Activated CD8-positive, alpha-beta T cell treated with anti-CD3 and anti-CD28 coated beads for 36 hours (primary cell): Measurements from ENCODE around the gene RTN1. TPM values are rescaled to one million over a fixed set of nuclear protein-coding genes. Genes with fewer than 3 reads are reported as not detected.
"Not testable (repeated sequence)": the region's sequence is repeated elsewhere in the genome, so short reads cannot be mapped to it uniquely, and the experiment has no call there.

Experiments
- ATAC-seq: fragments of 200-7000 bp; cut with Tn5 transposase; one replicate; pipeline ENCODE4 v1.10.0; 2021; ENCODE audit warnings: mild to moderate bottlenecking, moderate library complexity
- CTCF ChIA-PET: fragments of 350-600 bp; sonication (Branson Sonifier 250); formaldehyde crosslinking; loops from one replicate; lab custom pipeline; 2021; ENCODE audit warnings: antibody characterized with exemption; lab: Charles Lee
- POLR2A ChIA-PET: fragments of 350-600 bp; sonication (Branson Sonifier 250); formaldehyde crosslinking; loops from one replicate; lab custom pipeline; 2021; ENCODE audit warnings: antibody characterized with exemption; lab: Charles Lee
- DNase-seq: peaks from one replicate; pipeline ENCODE4 v3.0.0-alpha.2; 2020
- H3K27ac Mint-ChIP-seq: one replicate; pipeline ENCODE4 v1.8.0; 2021; ENCODE audit warnings: mild to moderate bottlenecking, mixed read lengths
- H3K27me3 Mint-ChIP-seq: one replicate; pipeline ENCODE4 v1.8.0; 2021; ENCODE audit warnings: mixed read lengths
- H3K36me3 Mint-ChIP-seq: one replicate; pipeline ENCODE4 v1.8.0; 2021; ENCODE audit warnings: low read depth, mixed read lengths
- H3K4me1 Mint-ChIP-seq: one replicate; pipeline ENCODE4 v1.8.0; 2021; ENCODE audit warnings: low read depth, mixed read lengths
- H3K4me3 Mint-ChIP-seq: one replicate; pipeline ENCODE4 v1.8.0; 2021; ENCODE audit warnings: mild to moderate bottlenecking, moderate library complexity, mixed read lengths
- H3K9me3 Mint-ChIP-seq: one replicate; pipeline ENCODE4 v1.8.0; 2021; ENCODE audit warnings: mixed read lengths
- CTCF ChIP-seq: fragments of 200-600 bp; IDR thresholded peaks from one replicate; pipeline ENCODE4 v1.8.0; 2022; ENCODE audit warnings: antibody characterized with exemption, mild to moderate bottlenecking
- intact Hi-C: fragments of 100-400 bp; cut with micrococcal nuclease; formaldehyde crosslinking; loops from one replicate; pipeline ENCODE4 v1.10.0; 2022
- total RNA-seq, 2 experiments: library from RNA; stranded (reverse); gene quantifications; one replicate each; pipeline ENCODE4 v1.2.3, GENCODE V29; 2021

Gene RTN1
- total RNA-seq, 2 experiments from 2014 or later: not detected

GRCh38 chr14:59675394-59675793 lies 195.2 kb downstream of the RTN1 start:
- H3K36me3 Mint-ChIP-seq: no peaks in the 10 kb centered on the region
- no peak overlapping the region for H3K4me3 Mint-ChIP-seq
- DNase-seq (no peak), ATAC-seq (no peak)
- H3K27ac Mint-ChIP-seq: no peak overlapping the region
- CTCF ChIA-PET: interaction anchor here (0.9 kb wide), 1 partner anchor 98 kb away, joined by 3 read pairs; the partner anchor contains the start of gene CCDC175
- H3K4me1 Mint-ChIP-seq: no peaks in the 10 kb centered on the region
- intact Hi-C loops: no loop called here
- H3K9me3 Mint-ChIP-seq: peaks cover 3% of the 10 kb centered on the region
- TF ChIP-seq CTCF: no peak
- H3K27me3 Mint-ChIP-seq: peaks cover 8% of the 10 kb centered on the region
- POLR2A ChIA-PET: no interaction called here

- Mint-ChIP-seq H3K36me3 (no peaks in the 10 kb centered on the region), H3K4me1 (no peaks in the 10 kb centered on the region), H3K9me3 (peaks cover 13% of the 10 kb centered on the region), H3K27me3 (peaks cover 5% of the 10 kb centered on the region), H3K27ac (no peak overlapping the region), H3K4me3 (no peak overlapping the region)
- ChIA-PET CTCF (no interaction called here), POLR2A (no interaction called here)
- intact Hi-C loops: no loop called here
- DNase-seq (no peak), ATAC-seq (no peak)
- TF ChIP-seq CTCF: no peak
Observed at GRCh38 chr14:59664741-59665140, 205.8 kb downstream of the RTN1 start.

- H3K27me3 Mint-ChIP-seq: no peaks in the 10 kb centered on the region
- intact Hi-C loops: no loop called here
- H3K36me3 Mint-ChIP-seq: no peaks in the 10 kb centered on the region
- no peak for ATAC-seq
- POLR2A ChIA-PET: no interaction called here
- H3K4me3 Mint-ChIP-seq: no peak overlapping the region
- TF ChIP-seq CTCF: no peak
- H3K4me1 Mint-ChIP-seq: no peaks in the 10 kb centered on the region
- CTCF ChIA-PET: no interaction called here
- peaks cover 10% of the 10 kb centered on the region for H3K9me3 Mint-ChIP-seq
- no peak overlapping the region for H3K27ac Mint-ChIP-seq
- DNase-seq: no peak
Observed at GRCh38 chr14:59657769-59658168, 212.8 kb downstream of the RTN1 start.

- ChIA-PET POLR2A (no interaction called here), CTCF (no interaction called here)
- no peaks in the 10 kb centered on the region for H3K36me3 Mint-ChIP-seq
- no peak overlapping the region for H3K4me3 Mint-ChIP-seq
- H3K9me3 Mint-ChIP-seq: peaks cover 10% of the 10 kb centered on the region
- H3K27me3 Mint-ChIP-seq: no peaks in the 10 kb centered on the region
- no peak overlapping the region for H3K27ac Mint-ChIP-seq
- DNase-seq: no peak
- H3K4me1 Mint-ChIP-seq: no peaks in the 10 kb centered on the region
- no peak for ATAC-seq
- intact Hi-C loops: no loop called here
- TF ChIP-seq CTCF: no peak
Observed at GRCh38 chr14:59656473-59656872, 214.1 kb downstream of the RTN1 start.

GRCh38 chr14:59654131-59654530 lies 216.4 kb downstream of the RTN1 start:
- CTCF ChIA-PET, H3K27me3 Mint-ChIP-seq, intact Hi-C loops, H3K27ac Mint-ChIP-seq, ATAC-seq, H3K4me3 Mint-ChIP-seq, DNase-seq, POLR2A ChIA-PET, H3K4me1 Mint-ChIP-seq, H3K36me3 Mint-ChIP-seq: not testable (repeated sequence)
- peaks cover 13% of the 10 kb centered on the region for H3K9me3 Mint-ChIP-seq

GRCh38 chr14:59646832-59647231 lies 223.7 kb downstream of the RTN1 start:
- DNase-seq, H3K27ac Mint-ChIP-seq, ATAC-seq, intact Hi-C loops, CTCF ChIA-PET, H3K4me1 Mint-ChIP-seq, H3K36me3 Mint-ChIP-seq, POLR2A ChIA-PET, H3K4me3 Mint-ChIP-seq: not testable (repeated sequence)
- H3K9me3 Mint-ChIP-seq: peaks cover 21% of the 10 kb centered on the region
- peaks cover 17% of the 10 kb centered on the region for H3K27me3 Mint-ChIP-seq
